Measurements from ENCODE around the gene RNF166. TPM values are rescaled to one million over a fixed set of nuclear protein-coding genes. Genes with fewer than 3 reads are reported as not detected.

RNF166 gene
- polyA plus RNA-seq, 1 donor from 2014 or later: 34.4 TPM

DNA sequence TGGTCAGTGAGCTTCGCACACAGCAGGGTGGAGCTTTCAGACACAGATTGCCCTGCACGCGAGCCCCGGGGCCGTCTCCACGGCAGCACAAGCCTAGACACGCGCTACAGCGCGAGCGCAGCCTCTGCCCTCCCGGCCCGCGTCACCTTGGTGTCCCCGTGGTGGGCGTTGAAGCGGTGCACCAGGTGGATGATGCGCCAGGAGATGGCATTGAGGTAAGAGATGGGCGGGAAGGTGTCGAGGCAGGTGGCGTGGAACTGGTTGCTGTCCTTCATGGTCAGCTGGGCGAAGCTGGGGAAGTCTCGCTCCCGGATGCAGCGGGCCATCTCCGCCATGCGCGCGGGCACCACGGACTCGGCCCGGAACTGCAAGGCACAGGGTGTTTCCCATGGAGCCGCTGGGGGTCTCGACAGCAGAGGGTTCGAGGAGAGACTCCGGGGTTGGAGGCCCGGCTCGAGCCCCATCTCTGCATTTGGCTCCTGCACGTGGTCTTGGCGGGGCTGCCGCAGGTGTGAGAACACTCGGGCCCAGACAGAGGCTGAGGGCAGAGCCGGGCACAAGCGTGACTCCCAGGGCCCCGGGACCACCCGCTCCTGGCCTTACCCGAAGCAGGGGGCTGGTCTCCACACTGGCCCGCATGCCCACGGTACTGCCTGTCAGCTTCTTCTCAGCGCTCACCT, 51.0 kb downstream of the RNF166 start:
- no peak for TF ChIP-seq EP300 (conservative IDR thresholded peaks at IDR 0.05; ENCODE audit: poor library complexity, severe bottlenecking)
- TF ChIP-seq, protein P1, sequence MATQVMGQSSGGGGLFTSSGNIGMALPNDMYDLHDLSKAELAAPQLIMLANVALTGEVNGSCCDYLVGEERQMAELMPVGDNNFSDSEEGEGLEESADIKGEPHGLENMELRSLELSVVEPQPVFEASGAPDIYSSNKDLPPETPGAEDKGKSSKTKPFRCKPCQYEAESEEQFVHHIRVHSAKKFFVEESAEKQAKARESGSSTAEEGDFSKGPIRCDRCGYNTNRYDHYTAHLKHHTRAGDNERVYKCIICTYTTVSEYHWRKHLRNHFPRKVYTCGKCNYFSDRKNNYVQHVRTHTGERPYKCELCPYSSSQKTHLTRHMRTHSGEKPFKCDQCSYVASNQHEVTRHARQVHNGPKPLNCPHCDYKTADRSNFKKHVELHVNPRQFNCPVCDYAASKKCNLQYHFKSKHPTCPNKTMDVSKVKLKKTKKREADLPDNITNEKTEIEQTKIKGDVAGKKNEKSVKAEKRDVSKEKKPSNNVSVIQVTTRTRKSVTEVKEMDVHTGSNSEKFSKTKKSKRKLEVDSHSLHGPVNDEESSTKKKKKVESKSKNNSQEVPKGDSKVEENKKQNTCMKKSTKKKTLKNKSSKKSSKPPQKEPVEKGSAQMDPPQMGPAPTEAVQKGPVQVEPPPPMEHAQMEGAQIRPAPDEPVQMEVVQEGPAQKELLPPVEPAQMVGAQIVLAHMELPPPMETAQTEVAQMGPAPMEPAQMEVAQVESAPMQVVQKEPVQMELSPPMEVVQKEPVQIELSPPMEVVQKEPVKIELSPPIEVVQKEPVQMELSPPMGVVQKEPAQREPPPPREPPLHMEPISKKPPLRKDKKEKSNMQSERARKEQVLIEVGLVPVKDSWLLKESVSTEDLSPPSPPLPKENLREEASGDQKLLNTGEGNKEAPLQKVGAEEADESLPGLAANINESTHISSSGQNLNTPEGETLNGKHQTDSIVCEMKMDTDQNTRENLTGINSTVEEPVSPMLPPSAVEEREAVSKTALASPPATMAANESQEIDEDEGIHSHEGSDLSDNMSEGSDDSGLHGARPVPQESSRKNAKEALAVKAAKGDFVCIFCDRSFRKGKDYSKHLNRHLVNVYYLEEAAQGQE (IDR thresholded peaks at IDR 0.05; ENCODE audit: borderline replicate concordance): no peak
- no peak for TF ChIP-seq MXI1 (conservative IDR thresholded peaks at IDR 0.05; ENCODE audit: poor library complexity, severe bottlenecking)
- TF ChIP-seq, protein P2, sequence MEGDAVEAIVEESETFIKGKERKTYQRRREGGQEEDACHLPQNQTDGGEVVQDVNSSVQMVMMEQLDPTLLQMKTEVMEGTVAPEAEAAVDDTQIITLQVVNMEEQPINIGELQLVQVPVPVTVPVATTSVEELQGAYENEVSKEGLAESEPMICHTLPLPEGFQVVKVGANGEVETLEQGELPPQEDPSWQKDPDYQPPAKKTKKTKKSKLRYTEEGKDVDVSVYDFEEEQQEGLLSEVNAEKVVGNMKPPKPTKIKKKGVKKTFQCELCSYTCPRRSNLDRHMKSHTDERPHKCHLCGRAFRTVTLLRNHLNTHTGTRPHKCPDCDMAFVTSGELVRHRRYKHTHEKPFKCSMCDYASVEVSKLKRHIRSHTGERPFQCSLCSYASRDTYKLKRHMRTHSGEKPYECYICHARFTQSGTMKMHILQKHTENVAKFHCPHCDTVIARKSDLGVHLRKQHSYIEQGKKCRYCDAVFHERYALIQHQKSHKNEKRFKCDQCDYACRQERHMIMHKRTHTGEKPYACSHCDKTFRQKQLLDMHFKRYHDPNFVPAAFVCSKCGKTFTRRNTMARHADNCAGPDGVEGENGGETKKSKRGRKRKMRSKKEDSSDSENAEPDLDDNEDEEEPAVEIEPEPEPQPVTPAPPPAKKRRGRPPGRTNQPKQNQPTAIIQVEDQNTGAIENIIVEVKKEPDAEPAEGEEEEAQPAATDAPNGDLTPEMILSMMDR (IDR thresholded peaks at IDR 0.05; ENCODE audit: poor library complexity, severe bottlenecking): no peak
- no peak for TF ChIP-seq RAD21 (conservative IDR thresholded peaks at IDR 0.05)
- no peak for TF ChIP-seq POLR2AphosphoS5 (IDR thresholded peaks at IDR 0.05)
- no peak for TF ChIP-seq TAF1 (IDR thresholded peaks at IDR 0.05; ENCODE audit: low read depth)
- TF ChIP-seq SMC3 (conservative IDR thresholded peaks at IDR 0.05; ENCODE audit: poor library complexity): no peak
- TF ChIP-seq EZH2 (IDR thresholded peaks at IDR 0.05; ENCODE audit: borderline replicate concordance, insufficient read depth, low read length, poor library complexity, severe bottlenecking): no peak
- H3K27me3 ChIP-seq (ENCODE audit: insufficient read depth, low read depth, low read length): no peaks in the 10 kb centered on the region
- H3K36me3 ChIP-seq (ENCODE audit: insufficient read depth, low read length): no peaks in the 10 kb centered on the region
- no peaks in the 10 kb centered on the region for H3F3A ChIP-seq (ENCODE audit: insufficient read depth, low read length, poor library complexity, severe bottlenecking)
- no peak overlapping the region for H3K4me2 ChIP-seq (ENCODE audit: low read length)
- H3K9me3 ChIP-seq (ENCODE audit: low read length): no peaks in the 10 kb centered on the region
- no peaks in the 10 kb centered on the region for H4K20me1 ChIP-seq (ENCODE audit: insufficient read depth)
- no peak overlapping the region for H3K27ac ChIP-seq (ENCODE audit: low read length)
- no peak overlapping the region for H3K9ac ChIP-seq (ENCODE audit: low read length)
- no peak overlapping the region for H3K4me3 ChIP-seq (ENCODE audit: low read length)
- H2AFZ ChIP-seq (ENCODE audit: low read depth, low read length): no peak overlapping the region
- no peaks in the 10 kb centered on the region for H3K9me2 ChIP-seq (ENCODE audit: insufficient read depth, low read length)
- peaks cover 4% of the 10 kb centered on the region for H3K79me2 ChIP-seq (replicated peaks; ENCODE audit: insufficient read depth, low read length)

DNA sequence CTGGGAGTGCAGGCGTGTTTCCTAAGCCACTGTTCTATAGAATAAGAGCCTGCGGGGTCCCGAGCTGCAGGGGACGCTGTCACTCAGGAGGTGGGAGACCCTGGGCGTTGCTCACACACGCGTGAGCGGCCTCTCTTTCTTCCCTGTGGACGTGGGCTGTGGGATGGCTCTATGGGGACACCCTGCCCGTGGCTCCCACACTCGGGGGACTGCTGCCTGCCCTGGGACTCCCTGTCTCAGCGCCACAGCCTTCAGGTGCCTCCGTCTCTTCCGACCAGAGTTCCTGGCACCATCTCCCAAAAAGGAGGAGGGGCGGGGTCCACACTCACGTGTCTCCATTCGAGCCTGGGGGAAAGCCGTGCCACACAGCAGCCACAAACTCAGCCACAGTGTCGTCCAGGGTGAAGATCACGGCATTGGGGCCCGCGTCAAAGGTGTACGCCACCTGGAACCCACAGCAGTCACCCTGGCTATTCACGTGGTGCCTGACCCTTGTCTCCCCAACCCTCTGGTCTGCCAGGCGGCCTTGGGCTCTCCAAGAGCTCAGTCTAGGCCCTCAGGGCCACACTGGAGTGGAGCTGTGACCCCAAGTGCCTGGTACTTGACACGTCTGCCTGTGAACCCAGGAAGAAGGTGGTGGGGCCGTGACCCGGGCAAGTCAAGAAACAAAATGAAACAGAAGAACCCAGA, 51.7 kb downstream of the RNF166 start:
- TF ChIP-seq EZH2 (IDR thresholded peaks at IDR 0.05; ENCODE audit: borderline replicate concordance, insufficient read depth, low read length, poor library complexity, severe bottlenecking) (no peak), EP300 (conservative IDR thresholded peaks at IDR 0.05; ENCODE audit: poor library complexity, severe bottlenecking) (no peak), POLR2AphosphoS5 (IDR thresholded peaks at IDR 0.05) (no peak), RAD21 (conservative IDR thresholded peaks at IDR 0.05) (no peak), MXI1 (conservative IDR thresholded peaks at IDR 0.05; ENCODE audit: poor library complexity, severe bottlenecking) (no peak), SMC3 (conservative IDR thresholded peaks at IDR 0.05; ENCODE audit: poor library complexity) (no peak), TAF1 (IDR thresholded peaks at IDR 0.05; ENCODE audit: low read depth) (no peak)
- TF ChIP-seq, protein P2 (IDR thresholded peaks at IDR 0.05; ENCODE audit: poor library complexity, severe bottlenecking): no peak
- TF ChIP-seq, protein P1 (IDR thresholded peaks at IDR 0.05; ENCODE audit: borderline replicate concordance): no peak
- H3K9me2 ChIP-seq (ENCODE audit: insufficient read depth, low read length): no peaks in the 10 kb centered on the region
- no peak overlapping the region for H3K4me2 ChIP-seq (ENCODE audit: low read length)
- H3K27me3 ChIP-seq (ENCODE audit: insufficient read depth, low read depth, low read length): no peaks in the 10 kb centered on the region
- no peak overlapping the region for H3K27ac ChIP-seq (ENCODE audit: low read length)
- H2AFZ ChIP-seq (ENCODE audit: low read depth, low read length): no peak overlapping the region
- H3F3A ChIP-seq (ENCODE audit: insufficient read depth, low read length, poor library complexity, severe bottlenecking): no peaks in the 10 kb centered on the region
- H3K36me3 ChIP-seq (ENCODE audit: insufficient read depth, low read length): no peaks in the 10 kb centered on the region
- H3K4me3 ChIP-seq (ENCODE audit: low read length): no peak overlapping the region
- no peak overlapping the region for H3K9ac ChIP-seq (ENCODE audit: low read length)
- no peaks in the 10 kb centered on the region for H3K79me2 ChIP-seq (replicated peaks; ENCODE audit: insufficient read depth, low read length)
- no peaks in the 10 kb centered on the region for H4K20me1 ChIP-seq (ENCODE audit: insufficient read depth)
- H3K9me3 ChIP-seq (ENCODE audit: low read length): no peaks in the 10 kb centered on the region

Measured in neural cell (in vitro differentiated cells).